HG02840 (cell line): ENCODE measurements around the gene FBXO17.
"Not testable (repeated sequence)": the region's sequence is repeated elsewhere in the genome, so short reads cannot be mapped to it uniquely, and the experiment has no call there.

Experiments
- ATAC-seq: cut with Tn5 transposase; IDR thresholded peaks from one replicate; pipeline ENCODE4 v1.9.1; 2021; ENCODE audit warnings: mild to moderate bottlenecking, moderate library complexity, moderate number of reproducible peaks; ENCODE audit not compliant: unreplicated experiment, low FRiP score

FBXO17 gene

GRCh38 chr19:38945562-38946228, 29.8 kb downstream of the FBXO17 start:
- ATAC-seq, result no peak

- ATAC-seq, result no peak
Measured at GRCh38 chr19:38944981-38945506, 30.5 kb downstream of the FBXO17 start.

GRCh38 chr19:38942471-38943181, 32.9 kb downstream of the FBXO17 start:
- no peak for ATAC-seq

GRCh38 chr19:38941979-38942378, 33.6 kb downstream of the FBXO17 start:
- no peak for ATAC-seq

GRCh38 chr19:38941466-38941865, 34.1 kb downstream of the FBXO17 start:
- not testable (repeated sequence) for ATAC-seq

GRCh38 chr19:38939957-38940356, 35.6 kb downstream of the FBXO17 start:
- no peak for ATAC-seq

- ATAC-seq, result no peak
Measured at GRCh38 chr19:38933544-38933943, 42.0 kb downstream of the FBXO17 start.

- ATAC-seq, result no peak
Measured at GRCh38 chr19:38932425-38933179, 42.9 kb downstream of the FBXO17 start.

GRCh38 chr19:38931521-38931793, 44.1 kb downstream of the FBXO17 start:
- no peak for ATAC-seq

GRCh38 chr19:38930776-38931520, 44.6 kb downstream of the FBXO17 start, which contains the start of gene MRPS12:
Gene MRPS12, plus strand, starts transcription at chr19:38930944. Its CDS starts 351 bp downstream, at chr19:38931295.
- peak; percentile 98 for ATAC-seq

- ATAC-seq, result peak; percentile 79
Measured at GRCh38 chr19:38929929-38930775, 45.4 kb downstream of the FBXO17 start, which contains the start of gene SARS2. Gene SARS2, minus strand, starts transcription at chr19:38930763. Its CDS starts 27 bp downstream, at chr19:38930736.

GRCh38 chr19:38928391-38929001, 47.0 kb downstream of the FBXO17 start:
- no peak for ATAC-seq

- no peak for ATAC-seq
Measured at GRCh38 chr19:38924388-38924787, 51.2 kb downstream of the FBXO17 start.

GRCh38 chr19:38922482-38922881, 53.1 kb downstream of the FBXO17 start:
- no peak for ATAC-seq

- no peak for ATAC-seq
Measured at GRCh38 chr19:38921420-38922274, 53.9 kb downstream of the FBXO17 start.

- ATAC-seq, result no peak
Measured at GRCh38 chr19:38920602-38921419, 54.7 kb downstream of the FBXO17 start.

GRCh38 chr19:38919837-38920601, 55.5 kb downstream of the FBXO17 start:
- no peak for ATAC-seq
